ENCODE results near the gene SNCG.

Gene SNCG

GRCh38 chr10:86953747-86954680 lies 4.4 kb upstream of the SNCG start:
- Mint-ChIP-seq H3K9me3 (ENCODE audit: low read depth) (peaks cover 6% of the 10 kb centered on the region), H3K27me3 (no peaks in the 10 kb centered on the region), H3K36me3 (peaks cover 8% of the 10 kb centered on the region), H3K4me3 (no peak overlapping the region), H3K4me1 (ENCODE audit: low read depth) (peaks cover 17% of the 10 kb centered on the region), H3K27ac (no peak overlapping the region)

GRCh38 chr10:86954681-86955500 lies 3.5 kb upstream of the SNCG start:
- no peak overlapping the region for H3K4me3 Mint-ChIP-seq
- H3K9me3 Mint-ChIP-seq (ENCODE audit: low read depth): peaks cover 6% of the 10 kb centered on the region
- H3K4me1 Mint-ChIP-seq (ENCODE audit: low read depth): peaks cover 14% of the 10 kb centered on the region
- no peak overlapping the region for H3K27ac Mint-ChIP-seq
- peaks cover 8% of the 10 kb centered on the region for H3K36me3 Mint-ChIP-seq
- no peaks in the 10 kb centered on the region for H3K27me3 Mint-ChIP-seq

- Mint-ChIP-seq H3K27ac (no peak overlapping the region), H3K4me3 (no peak overlapping the region), H3K9me3 (ENCODE audit: low read depth) (peaks cover 6% of the 10 kb centered on the region), H3K4me1 (ENCODE audit: low read depth) (peaks cover 10% of the 10 kb centered on the region), H3K36me3 (peaks cover 4% of the 10 kb centered on the region), H3K27me3 (no peaks in the 10 kb centered on the region)
Observed at GRCh38 chr10:86955501-86956194, 2.8 kb upstream of the SNCG start.

GRCh38 chr10:86956195-86956847 lies 2.1 kb upstream of the SNCG start:
- peaks cover 4% of the 10 kb centered on the region for H3K36me3 Mint-ChIP-seq
- H3K4me3 Mint-ChIP-seq: no peak overlapping the region
- no peak overlapping the region for H3K27ac Mint-ChIP-seq
- H3K9me3 Mint-ChIP-seq (ENCODE audit: low read depth): peaks cover 6% of the 10 kb centered on the region
- H3K27me3 Mint-ChIP-seq: no peaks in the 10 kb centered on the region
- peaks cover 4% of the 10 kb centered on the region for H3K4me1 Mint-ChIP-seq (ENCODE audit: low read depth)

GRCh38 chr10:86956848-86957448 lies 1.5 kb upstream of the SNCG start:
- peaks cover 3% of the 10 kb centered on the region for H3K36me3 Mint-ChIP-seq
- H3K4me1 Mint-ChIP-seq (ENCODE audit: low read depth): peaks cover 3% of the 10 kb centered on the region
- H3K27me3 Mint-ChIP-seq: no peaks in the 10 kb centered on the region
- H3K4me3 Mint-ChIP-seq: no peak overlapping the region
- H3K9me3 Mint-ChIP-seq (ENCODE audit: low read depth): peaks cover 2% of the 10 kb centered on the region
- H3K27ac Mint-ChIP-seq: no peak overlapping the region

GRCh38 chr10:86957471-86958115 lies 806 bp upstream of the SNCG start, which contains the start of gene MMRN2:
Gene MMRN2 (minus strand): TSS chr10:86957615. CDS start chr10:86957541, 74 bp downstream.
- H3K36me3 Mint-ChIP-seq: no peaks in the 10 kb centered on the region
- no peak within 1 kb of the TSS for H3K4me3 Mint-ChIP-seq
- H3K9me3 Mint-ChIP-seq (ENCODE audit: low read depth): no peaks in the 10 kb centered on the region
- H3K27ac Mint-ChIP-seq: no peak within 1 kb of the TSS
- H3K27me3 Mint-ChIP-seq: no peaks in the 10 kb centered on the region
- peaks cover 3% of the 10 kb centered on the region for H3K4me1 Mint-ChIP-seq (ENCODE audit: low read depth)

GRCh38 chr10:86958901-86959736 lies 720 bp downstream of the SNCG start:
- no peaks in the 10 kb centered on the region for H3K27me3 Mint-ChIP-seq
- no peaks in the 10 kb centered on the region for H3K9me3 Mint-ChIP-seq (ENCODE audit: low read depth)
- no peak overlapping the region for H3K27ac Mint-ChIP-seq
- no peaks in the 10 kb centered on the region for H3K36me3 Mint-ChIP-seq
- H3K4me3 Mint-ChIP-seq: no peak overlapping the region
- H3K4me1 Mint-ChIP-seq (ENCODE audit: low read depth): peaks cover 3% of the 10 kb centered on the region

- H3K27ac Mint-ChIP-seq: no peak overlapping the region
- no peak overlapping the region for H3K4me3 Mint-ChIP-seq
- no peaks in the 10 kb centered on the region for H3K27me3 Mint-ChIP-seq
- H3K9me3 Mint-ChIP-seq (ENCODE audit: low read depth): no peaks in the 10 kb centered on the region
- no peaks in the 10 kb centered on the region for H3K36me3 Mint-ChIP-seq
- peaks cover 3% of the 10 kb centered on the region for H3K4me1 Mint-ChIP-seq (ENCODE audit: low read depth)
Observed at GRCh38 chr10:86959737-86960002, 1.3 kb downstream of the SNCG start.

- peaks cover 5% of the 10 kb centered on the region for H3K4me1 Mint-ChIP-seq (ENCODE audit: low read depth)
- no peak overlapping the region for H3K4me3 Mint-ChIP-seq
- no peaks in the 10 kb centered on the region for H3K27me3 Mint-ChIP-seq
- no peak overlapping the region for H3K27ac Mint-ChIP-seq
- no peaks in the 10 kb centered on the region for H3K9me3 Mint-ChIP-seq (ENCODE audit: low read depth)
- H3K36me3 Mint-ChIP-seq: no peaks in the 10 kb centered on the region
Observed at GRCh38 chr10:86960003-86960862, 1.8 kb downstream of the SNCG start.

- Mint-ChIP-seq H3K9me3 (ENCODE audit: low read depth) (no peaks in the 10 kb centered on the region), H3K27me3 (no peaks in the 10 kb centered on the region)
Observed at GRCh38 chr10:86960863-86961434, 2.5 kb downstream of the SNCG start.

GRCh38 chr10:86961481-86962091 lies 3.2 kb downstream of the SNCG start:
- Mint-ChIP-seq H3K27me3 (no peaks in the 10 kb centered on the region), H3K9me3 (ENCODE audit: low read depth) (no peaks in the 10 kb centered on the region), H3K4me3 (no peak overlapping the region), H3K4me1 (ENCODE audit: low read depth) (peaks cover 18% of the 10 kb centered on the region), H3K27ac (no peak overlapping the region), H3K36me3 (no peaks in the 10 kb centered on the region)

More at GRCh38 chr10:86960863-86961434, 2.5 kb downstream of the SNCG start:
- no peaks in the 10 kb centered on the region for H3K36me3 Mint-ChIP-seq
- H3K4me1 Mint-ChIP-seq (ENCODE audit: low read depth): peaks cover 12% of the 10 kb centered on the region
- no peak overlapping the region for H3K27ac Mint-ChIP-seq
- H3K4me3 Mint-ChIP-seq: no peak overlapping the region

Measured in activated naive CD8-positive, alpha-beta T cell (primary cell).